Activated CD4-positive, CD25-positive, alpha-beta regulatory T cell treated with anti-CD3 and anti-CD28 coated beads, Interleukin-2, amount 50 U/mL, for 16 hours (primary cell): Measurements from ENCODE around the gene PCDHB11.
"Not testable (repeated sequence)": the region's sequence is repeated elsewhere in the genome, so short reads cannot be mapped to it uniquely, and the experiment has no call there.

ENCODE experiments used
- DNase-seq: peaks from one replicate; pipeline ENCODE4 v3.0.0-alpha.2; 2020; ENCODE audit warnings: low read depth, low spot score

PCDHB11 gene

GRCh38 chr5:141236516-141237313 lies 37.3 kb downstream of the PCDHB11 start:
- no peak for DNase-seq

DNA sequence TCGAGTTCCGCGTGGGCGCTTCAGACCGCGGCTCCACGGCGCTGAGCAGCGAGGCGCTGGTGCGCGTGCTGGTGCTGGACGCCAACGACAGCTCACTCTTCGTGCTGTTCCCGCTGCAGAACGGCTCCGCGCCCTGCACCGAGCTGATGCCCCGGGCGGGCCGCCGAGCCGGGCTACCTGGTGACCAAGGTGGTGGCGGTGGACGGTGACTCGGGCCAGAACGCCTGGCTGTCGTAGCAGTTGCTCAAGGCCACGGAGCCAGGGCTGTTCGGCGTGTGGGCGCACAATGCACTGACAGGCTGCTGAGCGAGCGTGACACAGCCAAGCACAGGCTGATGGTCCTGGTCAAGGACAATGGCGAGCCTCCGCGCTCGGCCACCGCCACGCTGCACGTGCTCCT lies 42.1 kb downstream of the PCDHB11 start:
- DNase-seq, result no peak

DNA sequence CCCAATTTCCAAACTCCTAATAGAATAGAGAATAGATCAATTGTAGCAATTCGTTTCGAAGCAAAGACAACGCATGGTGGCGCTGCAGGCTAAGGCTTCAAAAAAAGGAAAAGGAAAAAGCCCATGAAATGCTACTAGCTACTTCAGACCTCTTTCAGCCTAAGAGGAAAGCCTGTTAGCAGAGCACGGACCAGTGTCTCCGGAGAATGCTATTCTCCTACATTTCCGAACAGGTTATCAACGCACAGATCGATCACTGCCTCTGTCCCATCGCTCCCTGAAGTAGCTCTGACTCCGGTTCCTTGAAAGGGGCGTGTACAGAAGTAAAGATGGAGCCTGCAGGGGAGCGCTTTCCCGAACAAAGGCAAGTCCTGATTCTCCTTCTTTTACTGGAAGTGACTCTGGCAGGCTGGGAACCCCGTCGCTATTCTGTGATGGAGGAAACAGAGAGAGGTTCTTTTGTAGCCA lies 45.9 kb downstream of the PCDHB11 start, which contains the start of gene PCDHB15:
PCDHB15 (plus strand) TSS at position 146 of the 468 bp plus-strand sequence; CDS start at position 330, 184 bp downstream.
- no peak for DNase-seq

GRCh38 chr5:141246971-141247370 lies 47.5 kb downstream of the PCDHB11 start:
- DNase-seq, result not testable (repeated sequence)

DNA sequence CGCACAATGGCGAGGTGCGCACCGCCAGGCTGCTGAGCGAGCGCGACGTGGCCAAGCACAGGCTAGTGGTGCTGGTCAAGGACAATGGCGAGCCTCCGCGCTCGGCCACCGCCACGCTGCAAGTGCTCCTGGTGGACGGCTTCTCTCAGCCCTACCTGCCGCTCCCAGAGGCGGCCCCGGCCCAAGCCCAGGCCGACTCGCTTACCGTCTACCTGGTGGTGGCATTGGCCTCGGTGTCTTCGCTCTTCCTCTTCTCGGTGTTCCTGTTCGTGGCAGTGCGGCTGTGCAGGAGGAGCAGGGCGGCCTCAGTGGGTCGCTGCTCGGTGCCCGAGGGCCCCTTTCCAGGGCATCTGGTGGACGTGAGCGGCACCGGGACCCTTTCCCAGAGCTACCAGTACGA lies 48.0 kb downstream of the PCDHB11 start:
- DNase-seq, result not testable (repeated sequence)

DNA sequence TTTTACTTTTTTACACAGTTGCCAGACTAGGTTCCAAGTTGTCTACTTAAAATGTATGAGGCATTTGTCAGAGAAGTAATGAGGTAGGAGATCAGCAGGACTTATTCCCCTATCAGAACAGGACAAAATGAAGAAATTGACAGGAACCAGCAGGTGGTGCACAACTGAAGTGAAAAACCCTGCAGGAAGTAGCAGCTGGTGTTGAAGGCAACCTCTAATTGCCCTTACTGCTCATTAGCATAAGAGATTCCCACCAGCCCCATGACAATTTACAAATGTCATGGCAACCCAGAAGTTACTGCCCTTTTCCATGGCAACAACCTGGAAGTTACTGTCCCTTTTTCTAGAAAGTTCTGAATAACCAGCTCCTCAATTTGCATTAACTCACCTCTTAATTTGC lies 51.1 kb downstream of the PCDHB11 start:
- DNase-seq, result no peak
